ENCODE data around the gene MYH3. TPM values are rescaled to one million over a fixed set of nuclear protein-coding genes. Genes with fewer than 3 reads are reported as not detected.

MYH3 gene
- total RNA-seq, 2 donors from 2014 or later: 1.7 to 2.0 TPM

- H3K27ac Mint-ChIP-seq: no peak overlapping the region
- H3K36me3 Mint-ChIP-seq (ENCODE audit: low read depth): no peaks in the 10 kb centered on the region
- H3K4me1 Mint-ChIP-seq: peaks cover 12% of the 10 kb centered on the region
- no peaks in the 10 kb centered on the region for H3K4me1 ChIP-seq (ENCODE audit: control insufficient read depth, insufficient read depth, low read length)
- no peaks in the 10 kb centered on the region for H3K9me3 Mint-ChIP-seq
- no peaks in the 10 kb centered on the region for H3K27me3 ChIP-seq (ENCODE audit: control insufficient read depth, insufficient read depth, low read length, poor library complexity, severe bottlenecking)
- no peak overlapping the region for H3K4me3 ChIP-seq (ENCODE audit: low read length)
- no peak for TF ChIP-seq CTCF (conservative IDR thresholded peaks at IDR 0.05)
- H3K27ac ChIP-seq (ENCODE audit: low read depth, low read length): no peak overlapping the region
- H3K36me3 ChIP-seq (ENCODE audit: control insufficient read depth, insufficient read depth, low read length): no peaks in the 10 kb centered on the region
- no peak overlapping the region for H3K4me3 Mint-ChIP-seq
- no peaks in the 10 kb centered on the region for H3K27me3 Mint-ChIP-seq (ENCODE audit: insufficient read depth)
- no peaks in the 10 kb centered on the region for H3K9me3 ChIP-seq (ENCODE audit: control insufficient read depth, low read length)
- no peak overlapping the region for H3K9ac ChIP-seq (ENCODE audit: extremely low read depth, low read length, poor library complexity, severe bottlenecking)
- DNase-seq: no peak
- WGBS, 2 experiments (ENCODE audit: insufficient coverage in 1 of 2, insufficient read length in 1 of 2): 96 to 97% methylated on average over 2 to 6 of the region's 6 CpGs
Measured at GRCh38 chr17:10621397-10621796, 35.7 kb downstream of the MYH3 start.

- Mint-ChIP-seq H3K27me3 (ENCODE audit: insufficient read depth) (no peaks in the 10 kb centered on the region), H3K4me1 (peaks cover 12% of the 10 kb centered on the region), H3K27ac (no peak overlapping the region), H3K9me3 (no peaks in the 10 kb centered on the region), H3K4me3 (no peak overlapping the region), H3K36me3 (ENCODE audit: low read depth) (no peaks in the 10 kb centered on the region)
- Histone ChIP-seq H3K4me3 (ENCODE audit: low read length) (no peak overlapping the region), H3K9ac (ENCODE audit: extremely low read depth, low read length, poor library complexity, severe bottlenecking) (no peak overlapping the region), H3K9me3 (ENCODE audit: control insufficient read depth, low read length) (no peaks in the 10 kb centered on the region), H3K27ac (ENCODE audit: low read depth, low read length) (no peak overlapping the region), H3K27me3 (ENCODE audit: control insufficient read depth, insufficient read depth, low read length, poor library complexity, severe bottlenecking) (no peaks in the 10 kb centered on the region), H3K4me1 (ENCODE audit: control insufficient read depth, insufficient read depth, low read length) (no peaks in the 10 kb centered on the region), H3K36me3 (ENCODE audit: control insufficient read depth, insufficient read depth, low read length) (no peaks in the 10 kb centered on the region)
- TF ChIP-seq CTCF (conservative IDR thresholded peaks at IDR 0.05): no peak
- DNase-seq: no peak
- 80 to 89% methylated on average over 4 of the region's 4 CpGs for WGBS, 2 experiments (ENCODE audit: insufficient coverage in 1 of 2, insufficient read length in 1 of 2)
Measured at GRCh38 chr17:10620823-10621222, 36.3 kb downstream of the MYH3 start.

- no peak overlapping the region for H3K27ac Mint-ChIP-seq
- Histone ChIP-seq H3K4me1 (ENCODE audit: control insufficient read depth, insufficient read depth, low read length) (no peaks in the 10 kb centered on the region), H3K36me3 (ENCODE audit: control insufficient read depth, insufficient read depth, low read length) (no peaks in the 10 kb centered on the region), H3K4me3 (ENCODE audit: low read length) (no peak overlapping the region), H3K9me3 (ENCODE audit: control insufficient read depth, low read length) (no peaks in the 10 kb centered on the region), H3K9ac (ENCODE audit: extremely low read depth, low read length, poor library complexity, severe bottlenecking) (no peak overlapping the region), H3K27me3 (ENCODE audit: control insufficient read depth, insufficient read depth, low read length, poor library complexity, severe bottlenecking) (no peaks in the 10 kb centered on the region), H3K27ac (ENCODE audit: low read depth, low read length) (no peak overlapping the region)
- no peaks in the 10 kb centered on the region for H3K9me3 Mint-ChIP-seq
- peak; percentile 96 for DNase-seq
- H3K27me3 Mint-ChIP-seq (ENCODE audit: insufficient read depth): no peaks in the 10 kb centered on the region
- no peak overlapping the region for H3K4me3 Mint-ChIP-seq
- H3K36me3 Mint-ChIP-seq (ENCODE audit: low read depth): no peaks in the 10 kb centered on the region
- peaks cover 4% of the 10 kb centered on the region for H3K4me1 Mint-ChIP-seq
- peak; percentile 94 for TF ChIP-seq CTCF (conservative IDR thresholded peaks at IDR 0.05)
- 37 to 69% methylated on average over 2 to 7 of the region's 7 CpGs for WGBS, 2 experiments (ENCODE audit: insufficient coverage in 1 of 2, insufficient read length in 1 of 2)
Measured at GRCh38 chr17:10618202-10618635, 38.9 kb downstream of the MYH3 start.
